CD4-positive, alpha-beta T cell treated with Interleukin-12 subunit alpha and Interleukin-12 subunit beta, for 1 hour (primary cell): ENCODE data around the gene FCHO2.
"Not testable (repeated sequence)": the region's sequence is repeated elsewhere in the genome, so short reads cannot be mapped to it uniquely, and the experiment has no call there.

Experiments
- DNase-seq: peaks from one replicate; pipeline ENCODE4 v3.0.0-alpha.2; 2020

The FCHO2 gene

DNA sequence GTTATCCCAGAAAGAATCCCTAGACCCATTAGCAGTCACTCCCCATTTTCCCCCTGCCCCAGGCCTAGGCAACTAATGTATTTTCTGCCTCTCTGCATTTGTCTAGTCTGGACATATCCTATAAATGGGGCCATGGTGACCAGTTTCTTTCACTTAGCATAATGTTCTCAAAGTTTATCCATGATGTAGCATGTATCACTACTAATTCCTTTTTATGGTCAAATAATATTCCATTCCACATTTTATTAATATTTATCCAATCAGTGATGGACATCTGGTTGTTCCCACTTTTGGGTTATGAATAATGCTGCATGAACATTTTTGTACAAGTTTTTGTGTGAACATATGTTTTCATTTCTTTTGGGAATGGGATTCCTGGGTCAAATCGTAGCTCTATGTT is 1.5 kb downstream of the FCHO2 start:
- DNase-seq: no peak

DNA sequence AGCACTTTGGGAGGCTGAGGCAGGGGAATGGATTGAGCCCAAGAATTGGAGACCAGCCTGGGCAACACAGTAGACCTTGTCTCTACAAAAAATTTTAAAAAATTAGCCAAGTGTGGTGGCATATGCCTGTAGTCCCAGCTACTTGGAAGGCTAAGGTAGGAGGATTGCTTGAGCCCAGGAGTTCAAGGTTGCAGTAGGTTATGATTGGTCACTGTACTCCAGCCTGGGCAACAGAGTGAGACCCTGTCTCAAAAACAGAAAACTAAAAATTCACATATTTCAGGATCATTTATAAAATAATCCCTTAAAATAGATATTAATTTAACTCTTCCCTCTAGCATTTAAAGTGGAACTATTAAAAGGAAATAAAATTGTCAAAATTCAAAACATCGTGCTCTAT is 3.4 kb downstream of the FCHO2 start:
- DNase-seq: no peak

DNA sequence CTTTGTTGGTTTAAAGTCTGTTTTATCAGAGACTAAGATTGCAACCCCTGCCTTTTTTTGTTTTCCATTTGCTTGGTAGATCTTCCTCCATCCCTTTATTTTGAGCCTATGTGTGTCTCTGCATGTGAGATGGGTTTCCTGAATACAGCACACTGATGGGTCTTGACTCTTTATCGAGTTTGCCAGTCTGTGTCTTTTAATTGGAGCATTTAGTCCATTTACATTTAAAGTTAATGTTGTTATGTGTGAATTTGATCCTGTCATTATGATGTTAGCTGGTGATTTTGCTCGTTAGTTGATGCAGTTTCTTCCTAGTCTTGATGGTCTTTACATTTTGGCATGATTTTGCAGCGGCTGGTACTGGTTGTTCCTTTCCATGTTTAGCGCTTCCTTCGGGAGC is 18.6 kb downstream of the FCHO2 start:
- DNase-seq: not testable (repeated sequence)

DNA sequence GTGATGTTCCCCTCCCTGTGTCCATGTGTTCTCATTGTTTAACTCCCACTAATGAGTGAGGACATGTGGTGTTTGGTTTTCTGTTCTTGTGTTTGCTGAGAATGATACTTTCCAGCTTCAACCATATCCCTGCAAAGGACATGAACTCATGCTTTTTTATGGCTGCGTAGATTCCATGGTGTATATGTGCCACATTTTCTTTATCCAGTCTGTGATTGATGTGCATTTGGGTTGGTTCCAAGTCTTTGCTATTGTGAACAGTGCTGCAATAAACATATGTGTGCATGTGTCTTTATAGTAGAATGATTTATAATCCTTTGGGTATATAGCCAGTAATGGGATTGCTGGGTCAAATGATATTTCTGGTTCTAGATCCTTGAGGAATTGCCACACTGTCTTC is 21.0 kb downstream of the FCHO2 start:
- not testable (repeated sequence) for DNase-seq

DNA sequence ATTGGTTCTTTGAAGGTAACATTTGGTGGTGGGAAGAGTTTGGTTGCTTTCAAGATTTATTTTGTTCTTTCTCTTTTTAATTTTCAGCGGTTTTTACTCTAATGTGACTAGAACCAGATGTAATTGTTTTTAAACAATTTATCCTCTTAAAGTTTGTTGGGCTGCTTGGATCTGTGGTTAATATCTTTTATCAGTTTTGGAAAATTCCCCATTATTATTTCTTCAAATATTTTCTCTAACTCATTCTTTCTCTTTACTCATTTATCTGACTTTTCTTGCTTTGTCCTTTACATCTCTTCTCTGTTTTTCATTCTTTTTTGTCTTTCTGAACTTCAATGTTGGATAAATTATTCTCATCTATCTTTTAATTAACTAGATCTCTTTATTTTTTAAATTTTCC is 29.9 kb downstream of the FCHO2 start:
- DNase-seq: no peak

DNA sequence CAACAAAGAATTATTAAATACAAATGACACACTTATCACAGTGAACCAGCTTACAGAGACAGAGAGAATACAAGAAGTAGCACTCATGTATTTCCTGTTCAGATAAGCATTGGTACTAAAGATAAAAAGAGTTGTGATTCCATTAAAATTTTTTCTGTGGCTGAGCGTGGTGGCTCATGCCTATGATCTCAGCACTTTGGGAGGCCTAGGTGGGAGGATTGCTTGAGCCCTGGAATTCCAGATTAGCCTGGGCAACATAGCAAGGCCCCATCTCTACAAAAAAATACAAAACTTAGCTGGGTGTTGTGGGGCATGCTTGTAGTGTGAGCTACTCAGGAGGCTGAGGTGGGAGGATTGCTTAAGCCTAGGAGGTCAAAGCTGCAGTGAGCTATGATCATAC is 32.9 kb downstream of the FCHO2 start:
- no peak for DNase-seq

DNA sequence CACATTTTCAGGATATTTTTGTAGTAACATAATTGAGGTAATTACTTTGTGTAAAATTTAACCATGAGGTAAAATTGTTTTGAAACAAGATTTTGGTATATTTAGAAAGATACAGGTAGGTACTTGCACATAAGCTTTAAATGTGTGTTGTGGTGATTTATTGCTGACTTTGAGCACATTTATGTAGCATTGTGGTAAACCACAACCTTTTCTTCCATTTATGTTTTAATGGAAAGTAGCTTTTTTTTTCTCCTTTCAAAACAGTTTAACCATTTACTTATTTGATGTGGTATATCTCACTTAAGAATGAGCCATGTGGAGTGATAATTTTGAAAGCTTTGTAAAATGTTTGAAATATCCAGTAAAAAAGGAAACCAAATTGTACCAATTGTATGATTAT is 35.6 kb downstream of the FCHO2 start:
- no peak for DNase-seq

DNA sequence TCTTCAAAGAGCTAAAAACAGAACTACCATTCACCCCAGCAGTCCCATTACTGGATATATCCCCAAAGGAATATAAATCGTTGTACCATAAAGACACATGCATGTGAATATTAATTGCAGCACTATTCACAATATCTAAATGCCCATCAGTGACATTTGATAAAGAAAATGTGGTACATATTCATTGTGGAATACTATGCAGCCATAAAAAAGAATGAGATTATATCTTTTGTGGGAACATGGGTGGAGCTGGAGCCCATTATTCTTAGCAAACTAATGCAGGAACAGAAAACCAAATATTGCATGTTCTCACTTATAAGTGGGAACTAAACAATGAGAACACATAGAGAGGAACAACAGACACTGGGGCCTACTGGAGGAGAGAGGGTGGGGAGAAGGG is 38.7 kb downstream of the FCHO2 start:
- no peak for DNase-seq

DNA sequence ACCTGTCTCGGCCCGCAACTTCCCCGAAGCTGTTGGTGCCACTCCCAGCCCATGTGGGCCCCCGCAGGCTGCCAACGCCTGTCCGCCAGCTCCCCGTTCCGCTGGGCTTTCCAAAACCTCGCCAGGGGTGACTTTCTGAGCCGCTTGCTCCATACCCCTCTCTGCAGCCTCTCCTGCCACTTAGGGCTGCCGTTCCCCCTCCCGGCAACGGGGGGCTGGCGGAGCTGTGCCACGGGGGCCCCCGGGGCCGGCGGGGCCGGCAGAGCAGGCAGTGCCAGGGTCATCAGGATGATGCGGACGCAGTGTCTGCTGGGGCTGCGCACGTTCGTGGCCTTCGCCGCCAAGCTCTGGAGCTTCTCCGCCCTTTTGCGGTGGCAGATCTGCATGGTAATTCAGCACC is 40.8 kb downstream of the FCHO2 start:
- no peak for DNase-seq

DNA sequence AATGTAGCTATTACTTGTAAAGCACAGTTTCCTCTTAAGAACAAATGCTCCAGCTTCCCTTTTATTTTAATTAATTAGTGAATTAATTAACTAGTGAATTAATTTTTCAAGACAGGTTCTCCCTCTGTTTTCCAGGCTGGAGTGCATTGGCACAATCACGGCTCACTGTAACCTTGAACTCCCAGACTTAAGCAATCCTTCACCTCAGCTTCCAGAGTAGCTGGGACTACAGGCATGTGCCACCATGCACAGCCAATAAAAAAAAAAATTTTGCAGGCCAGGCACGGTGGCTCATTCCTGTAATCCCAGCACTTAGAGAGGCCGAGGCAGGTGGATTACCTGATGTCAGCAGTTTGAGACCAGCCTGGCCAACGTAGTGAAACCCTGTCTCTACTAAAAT is 44.1 kb downstream of the FCHO2 start:
- DNase-seq: no peak

DNA sequence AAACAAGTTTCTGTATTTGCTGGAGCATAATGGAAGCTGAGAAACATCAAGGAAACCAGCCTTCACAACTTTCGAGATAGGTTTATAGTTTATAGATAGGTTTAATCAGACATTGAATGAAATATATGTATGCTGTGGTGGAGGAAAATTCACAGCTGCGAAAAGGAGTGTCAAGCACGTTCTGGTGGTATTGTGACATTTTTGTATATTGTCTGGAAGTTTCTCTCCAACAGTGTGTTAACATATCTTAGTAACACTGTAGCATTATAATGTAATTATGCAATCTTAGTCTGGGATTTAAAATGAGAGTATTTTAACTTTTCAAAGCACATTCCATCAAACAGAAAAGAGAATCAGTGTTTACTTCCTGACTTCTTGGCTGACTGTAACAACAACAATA is 50.0 kb downstream of the FCHO2 start:
- DNase-seq: no peak

DNA sequence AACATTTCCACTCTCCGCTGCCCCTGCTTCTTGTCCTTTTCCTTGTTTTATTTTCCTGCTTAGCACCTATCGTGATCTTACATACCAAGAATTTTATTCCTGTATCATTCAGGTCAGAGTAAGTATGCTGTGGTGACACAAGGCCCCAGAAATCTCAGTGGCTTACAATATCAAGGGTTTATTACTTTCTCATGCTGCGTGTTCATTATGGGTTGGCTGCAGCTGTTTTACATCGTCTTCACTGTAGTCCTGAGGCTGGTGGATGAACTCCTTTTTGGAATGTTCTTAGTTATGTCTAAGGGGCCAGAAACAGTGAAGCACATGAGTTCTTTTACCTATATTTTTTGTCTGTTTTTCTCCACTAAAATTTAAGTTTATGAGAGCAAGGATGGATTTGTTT is 51.2 kb downstream of the FCHO2 start:
- no peak for DNase-seq

DNA sequence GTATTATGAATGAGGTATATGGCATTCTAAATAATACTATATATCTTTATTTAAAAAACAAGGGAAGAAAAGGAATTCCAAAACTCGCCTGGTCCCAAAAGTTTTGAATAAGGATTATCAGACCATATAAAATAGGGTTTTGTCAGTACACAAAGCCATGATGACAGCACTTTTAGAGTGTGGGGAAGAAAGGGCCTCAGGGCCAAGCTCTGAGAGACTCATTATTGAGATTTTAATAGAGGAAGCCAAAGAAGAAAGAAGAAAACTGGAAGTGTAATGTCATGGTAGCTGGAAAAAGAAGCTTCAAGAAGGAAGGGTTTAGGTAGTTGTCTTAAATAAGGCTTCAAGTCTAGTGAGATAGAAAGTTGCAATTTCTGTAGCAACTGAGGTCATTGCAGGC is 53.0 kb downstream of the FCHO2 start:
- no peak for DNase-seq

DNA sequence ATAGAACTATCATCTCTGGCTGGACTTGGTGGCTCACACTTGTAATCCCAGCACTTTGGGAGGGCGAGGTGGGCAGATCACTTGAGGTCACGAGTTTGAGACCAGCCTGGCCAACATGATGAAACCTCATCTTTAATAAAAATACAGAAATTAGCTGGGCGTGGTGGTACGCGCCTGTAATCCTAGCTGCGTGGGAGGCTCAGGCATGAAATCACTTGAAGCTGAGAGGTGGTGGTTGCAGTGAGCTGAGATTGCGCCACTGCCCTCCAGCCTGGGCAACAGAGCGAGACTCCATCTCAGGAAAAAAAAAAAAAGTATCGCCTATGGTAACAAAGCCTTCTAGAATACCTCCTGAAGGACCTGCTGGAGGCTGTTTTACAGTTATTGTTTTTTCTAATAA is 55.8 kb downstream of the FCHO2 start:
- DNase-seq: not testable (repeated sequence)

DNA sequence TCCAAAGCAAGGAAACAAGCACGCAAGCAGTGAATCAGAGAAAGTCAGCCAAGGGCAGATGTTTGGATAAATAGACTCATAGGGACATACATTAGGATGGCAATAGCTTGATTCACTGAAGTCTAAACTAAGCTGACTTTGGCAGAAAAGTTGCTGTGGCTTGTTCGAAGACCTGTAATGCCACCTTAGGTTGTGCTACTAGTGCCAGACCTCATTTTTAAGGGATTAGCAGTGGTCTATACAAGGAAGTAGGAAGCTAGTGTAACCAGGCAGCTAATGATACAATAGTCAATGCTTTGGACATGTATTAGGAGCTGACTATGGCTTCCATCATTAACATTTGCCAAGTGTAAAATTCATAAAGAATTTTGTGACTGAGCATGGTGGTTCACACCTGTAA is 63.1 kb downstream of the FCHO2 start:
- no peak for DNase-seq

DNA sequence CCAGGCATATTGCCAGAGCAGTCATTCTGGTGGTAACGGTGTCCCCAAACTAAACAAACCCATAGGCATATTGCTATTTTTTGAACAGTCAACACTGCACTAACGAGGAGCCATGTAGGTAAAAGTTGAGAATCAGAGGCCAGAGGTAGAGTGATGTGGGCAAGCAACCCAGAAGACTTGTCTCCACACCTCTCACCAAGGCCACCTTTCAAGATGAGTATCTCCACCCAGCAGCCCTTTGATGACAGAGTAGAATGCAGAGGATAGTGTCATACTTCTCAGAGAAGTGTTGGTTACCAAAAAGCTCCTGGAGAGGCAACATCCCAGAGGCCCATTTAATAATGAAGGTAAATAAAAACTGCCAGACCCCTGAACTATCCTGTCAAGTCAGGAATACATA is 63.9 kb downstream of the FCHO2 start:
- DNase-seq: no peak

DNA sequence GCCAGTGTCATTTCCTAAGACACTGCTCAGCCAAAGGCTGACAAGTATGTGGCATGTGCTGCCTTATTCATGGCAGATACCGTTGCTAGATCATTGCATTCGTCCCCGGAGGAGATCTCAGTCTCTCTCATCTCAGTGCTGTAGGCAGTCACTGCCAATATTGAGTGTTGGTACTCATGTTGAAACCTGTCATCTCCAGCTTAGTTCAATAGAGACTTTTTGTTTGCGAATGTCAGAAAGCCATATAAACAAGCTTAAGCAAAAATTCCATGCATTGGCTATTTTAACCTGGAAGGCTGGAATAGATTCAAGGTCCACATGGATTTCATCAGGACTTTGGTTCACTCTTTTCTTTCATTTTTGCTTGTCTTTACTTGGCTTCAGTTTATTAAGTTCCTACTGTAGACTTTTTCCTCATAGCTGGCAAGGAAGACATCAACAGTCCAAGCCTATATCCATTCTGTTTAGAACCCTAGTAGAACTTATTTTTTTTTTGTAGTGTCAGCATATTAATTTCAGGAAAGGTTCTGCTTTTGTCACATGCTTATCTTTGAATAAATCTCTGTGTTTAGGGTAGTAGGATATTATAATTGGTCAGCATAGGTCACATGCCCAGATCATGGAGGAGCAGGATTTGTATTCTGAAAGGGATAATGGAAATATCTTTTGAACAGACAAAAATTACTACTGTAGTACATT is 66.8 kb downstream of the FCHO2 start:
- no peak for DNase-seq

DNA sequence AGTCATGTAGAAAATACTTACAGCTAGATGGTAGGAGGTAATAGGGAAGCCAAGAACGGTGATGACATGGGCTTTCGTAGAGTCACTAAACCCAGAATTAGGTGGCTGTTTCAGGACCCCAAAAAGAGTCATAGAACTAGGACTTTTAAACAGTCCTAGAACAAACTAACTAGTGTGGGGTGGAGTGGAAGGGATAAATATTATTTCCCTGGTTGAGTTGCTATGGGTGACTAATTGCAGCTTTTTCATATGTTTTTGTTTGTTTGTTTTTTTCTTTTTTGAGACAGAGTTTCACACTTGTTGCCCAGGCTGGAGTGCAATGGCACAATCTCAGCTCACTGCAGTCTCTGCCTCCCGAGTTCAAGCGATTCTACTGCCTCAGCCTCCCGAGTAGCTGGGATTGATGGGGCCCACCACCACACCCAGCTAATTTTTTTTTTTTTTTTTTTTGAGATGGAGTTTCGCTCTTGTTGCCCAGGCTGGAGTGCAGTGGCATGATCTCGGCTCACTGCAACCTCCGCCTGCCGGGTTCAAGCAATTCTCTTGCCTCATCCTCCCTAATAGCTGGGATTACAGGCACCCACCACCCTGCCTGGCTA is 69.2 kb downstream of the FCHO2 start:
- not testable (repeated sequence) for DNase-seq

DNA sequence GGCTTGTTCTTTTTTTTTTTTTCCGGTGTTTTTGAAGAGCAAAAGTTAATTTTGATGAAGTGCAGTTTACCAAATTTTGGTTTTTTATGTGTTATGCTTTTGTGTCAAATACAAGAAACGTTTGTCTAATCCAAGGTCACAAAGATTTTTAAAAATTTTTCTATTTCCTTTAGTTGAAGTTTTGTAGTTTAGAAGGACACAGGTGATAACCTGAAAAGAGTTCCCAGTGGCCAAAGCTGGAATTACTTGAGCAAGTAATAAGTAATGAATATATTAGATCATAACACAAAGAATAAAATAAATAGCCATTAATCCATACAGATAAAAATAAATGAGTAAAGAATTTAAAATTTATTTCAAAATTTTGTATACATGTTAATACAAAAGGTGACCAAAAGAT is 71.5 kb downstream of the FCHO2 start:
- DNase-seq: no peak

DNA sequence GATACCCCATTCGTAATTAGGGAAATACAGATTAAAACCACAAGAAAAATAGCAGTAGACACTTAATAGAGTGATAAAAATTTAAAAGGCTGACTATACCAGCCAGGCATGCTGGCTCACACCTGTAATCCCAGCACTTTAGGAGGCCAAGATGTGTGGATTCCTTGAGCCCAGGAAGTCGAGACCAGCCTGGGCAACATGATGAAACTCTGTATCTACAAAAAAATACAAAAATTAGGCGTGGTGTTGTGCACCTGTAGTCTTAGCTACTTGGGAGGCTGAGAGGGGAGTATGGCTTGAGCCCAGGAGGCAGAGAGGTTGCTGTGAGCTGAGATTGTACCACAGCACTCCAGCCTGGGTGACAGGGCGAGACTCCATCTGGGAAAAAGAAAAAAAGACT is 72.0 kb downstream of the FCHO2 start:
- no peak for DNase-seq

DNA sequence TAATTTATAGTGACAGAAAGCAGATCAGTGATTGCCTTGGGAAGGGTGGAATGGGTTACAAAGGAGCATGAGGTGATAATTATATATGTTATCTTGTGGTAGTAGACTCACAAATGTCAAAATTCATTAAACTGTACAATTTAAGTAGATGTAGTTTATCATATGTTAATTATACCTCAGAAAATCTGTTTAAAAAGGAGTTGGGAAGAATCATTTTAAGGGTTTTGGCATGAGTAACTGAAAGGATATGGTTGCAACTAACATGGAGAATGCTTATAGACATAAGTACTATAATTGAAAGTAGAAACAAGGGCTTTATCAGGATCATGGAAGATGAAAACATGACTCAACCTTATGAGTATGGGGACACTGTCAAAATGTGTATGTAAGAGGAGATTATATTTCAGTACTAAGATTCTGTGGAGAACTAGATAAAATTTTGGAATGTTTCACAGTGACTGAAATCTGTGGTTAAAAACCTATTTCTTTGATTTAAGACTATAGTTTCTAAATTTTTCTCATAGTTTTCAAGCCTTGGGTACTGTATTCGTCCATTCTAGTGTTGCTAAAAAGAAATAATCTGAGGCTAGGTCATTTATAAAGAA is 73.3 kb downstream of the FCHO2 start:
- DNase-seq: no peak

DNA sequence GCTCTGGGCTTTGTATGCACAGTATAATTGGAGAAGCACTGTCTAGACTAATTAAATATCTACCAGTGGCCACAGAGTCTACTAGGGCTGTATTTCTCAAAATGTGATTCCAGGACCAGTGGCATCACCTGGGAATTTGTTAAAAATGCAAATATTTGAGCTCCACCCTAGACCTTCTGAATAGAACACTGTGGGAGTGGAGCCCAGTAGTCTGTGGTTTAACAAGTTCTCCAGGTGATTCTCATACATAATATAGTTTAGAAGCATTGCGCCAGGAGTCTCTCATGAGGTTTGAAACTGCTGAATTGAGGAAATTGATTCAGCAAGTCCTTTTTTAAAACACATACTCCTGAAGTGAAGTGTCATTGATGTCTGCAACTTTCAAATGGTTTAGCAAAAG is 74.7 kb downstream of the FCHO2 start:
- no peak for DNase-seq

DNA sequence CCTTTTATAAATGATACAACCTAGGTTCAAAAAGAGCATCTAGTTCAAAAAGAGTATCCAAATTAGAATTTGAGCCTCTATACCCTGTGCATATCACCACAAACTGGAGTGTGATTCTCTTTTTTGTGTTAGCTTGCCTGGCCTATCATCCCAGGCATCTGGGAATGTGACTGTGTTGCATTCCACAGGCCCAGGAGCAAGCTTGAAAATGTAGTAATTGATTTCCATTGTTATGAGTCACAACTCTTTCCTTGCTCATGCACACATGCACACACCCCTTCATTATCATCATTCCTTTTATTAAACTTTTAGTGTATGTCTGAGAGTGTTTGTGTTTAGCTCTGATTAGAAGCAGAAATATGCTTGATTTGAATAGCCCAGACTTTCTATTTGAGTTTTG is 75.2 kb downstream of the FCHO2 start:
- DNase-seq: no peak

DNA sequence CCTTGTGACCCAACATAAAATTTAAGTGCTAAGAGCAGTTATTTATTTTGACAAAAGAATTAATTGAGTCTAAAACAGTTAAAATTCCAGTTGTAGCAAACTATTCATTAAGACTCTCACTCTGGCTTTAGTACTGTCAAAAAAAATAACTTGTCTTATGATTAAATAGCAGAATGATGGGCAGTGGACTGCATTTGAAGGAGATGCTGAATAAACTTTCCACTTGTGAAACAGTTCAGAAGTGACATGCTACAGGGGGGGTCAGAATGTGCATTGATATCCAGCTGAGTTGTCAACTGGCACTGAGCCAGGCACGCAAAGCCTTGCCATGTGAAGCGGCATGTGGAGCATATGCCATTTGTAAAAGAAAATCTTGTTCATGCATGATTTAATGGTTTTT is 76.0 kb downstream of the FCHO2 start:
- no peak for DNase-seq

DNA sequence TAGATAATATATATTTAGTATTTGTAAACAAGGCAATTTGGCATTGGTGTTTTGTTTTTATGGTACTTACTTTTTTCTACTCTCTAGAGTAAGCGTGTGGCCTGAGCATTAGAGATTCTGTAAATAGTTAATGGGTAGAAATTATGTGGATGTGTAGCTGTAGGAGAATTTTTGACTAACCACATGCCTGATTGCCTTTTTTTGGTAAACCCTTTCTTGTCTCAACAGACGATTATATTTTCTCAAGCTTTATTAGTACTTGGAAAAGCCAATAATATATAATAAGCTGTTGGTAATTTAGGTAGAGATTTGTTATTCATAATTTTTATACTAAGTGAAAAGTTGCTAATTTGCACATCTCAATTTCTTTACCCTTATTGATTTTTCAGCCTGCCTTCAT is 76.8 kb downstream of the FCHO2 start:
- no peak for DNase-seq
